H1 (cell line): ENCODE measurements around the gene PPCDC. TPM values are rescaled to one million over a fixed set of nuclear protein-coding genes. Genes with fewer than 3 reads are reported as not detected.

Experiments used
- CBX8 ChIP-seq: fragments of 300-800, 300-1000 bp; sonication (generic); IDR thresholded peaks from 2 replicates; pipeline ENCODE4 v1.7.1; 2016; ENCODE audit warnings: low read depth, low read length, borderline replicate concordance
- KDM1A ChIP-seq: fragments of 200-600, 300-600 bp; sonication (generic); IDR thresholded peaks from 2 replicates; pipeline ENCODE4 v1.7.1; 2016; ENCODE audit warnings: mild to moderate bottlenecking, low read length, borderline replicate concordance
- KDM4A ChIP-seq: IDR thresholded peaks from one replicate; pipeline ENCODE4 v1.7.1; 2012; ENCODE audit warnings: low read depth, mild to moderate bottlenecking, moderate library complexity, low read length, inconsistent platforms; ENCODE audit not compliant: severe bottlenecking
- polyA plus RNA-seq, 7 experiments: library from polyadenylated mRNA; depleted of rRNA in 3 of 7; stranded (reverse) in 5 of 7; unstranded in 2 of 7; fragments of >200 nt in 5 of 7; fragments of 200-250 nt in 2 of 7; gene quantifications; 1 replicate in 5 of 7; 2 replicates in 1 of 7; 4 replicates in 1 of 7; pipeline versions ENCODE4 v1.2.1 to v1.2.3, GENCODE V29; 2011 to 2013; ENCODE audit warnings: missing spikeins in 2 of 7, mixed read lengths in 2 of 7
- total RNA-seq: library from RNA; stranded (reverse); fragmentation: NEBNext Ultra II Directional; extraction: Animal tissue kit (Norgen Biotek cat#: 25700); gene quantifications from 2 replicates; pipeline ENCODE4 v1.2.1, GENCODE V29; 2021

PPCDC gene
- total and polyA plus RNA-seq, 2 of the 8 experiments (the other 6 are each of a cell fraction or from before 2014, with no cell fraction given) = 11.3 to 29.7 TPM

GRCh38 chr15:75054172-75054897, 30.9 kb downstream of the PPCDC start (continued):
- TF ChIP-seq CBX8 (no peak), KDM4A (no peak), KDM1A (no peak)
